H1 (cell line): Measurements from ENCODE around the gene TSSC4.

Experiments used
- CHD2 ChIP-seq: IDR thresholded peaks from 2 replicates; pipeline ENCODE4 v1.6.1; 2012; ENCODE audit warnings: low read length, improper control_type of control experiment
- CTCF ChIP-seq, 3 experiments: IDR thresholded peaks; 1 replicate in 2 of 3; 2 replicates in 1 of 3; pipeline versions ENCODE4 v1.5.1 to v1.6.1; 2011; ENCODE audit warnings: low read length in 3 of 3, mild to moderate bottlenecking in 3 of 3, inconsistent platforms in 2 of 3, low read depth in 1 of 3, moderate library complexity in 1 of 3; ENCODE audit not compliant: insufficient read depth in 1 of 3; ENCODE audit errors: control extremely low read depth in 1 of 3
- E2F6 ChIP-seq: IDR thresholded peaks from 2 replicates; pipeline ENCODE4 v1.6.1; 2012; ENCODE audit warnings: inconsistent platforms
- FOSL1 ChIP-seq: IDR thresholded peaks from 2 replicates; pipeline ENCODE4 v1.6.1; 2011; ENCODE audit warnings: mild to moderate bottlenecking, low read depth, low read length, moderate library complexity; ENCODE audit not compliant: insufficient read depth
- KDM1A ChIP-seq: fragments of 200-600, 300-600 bp; sonication (generic); IDR thresholded peaks from 2 replicates; pipeline ENCODE4 v1.7.1; 2016; ENCODE audit warnings: mild to moderate bottlenecking, low read length, borderline replicate concordance
- MAFK ChIP-seq: IDR thresholded peaks from 2 replicates; pipeline ENCODE4 v1.6.1; 2012; ENCODE audit warnings: low read depth, mild to moderate bottlenecking, improper control_type of control experiment, low read length
- POLR2AphosphoS5 ChIP-seq: IDR thresholded peaks from 2 replicates; pipeline ENCODE4 v1.6.1; 2011; ENCODE audit warnings: low read depth, low read length
- TAF7 ChIP-seq: optimal IDR thresholded peaks from 2 replicates; pipeline ENCODE3; 2011; ENCODE audit warnings: low read depth, mild to moderate bottlenecking, inconsistent platforms, low read length, moderate library complexity, borderline replicate concordance
- TBP ChIP-seq: IDR thresholded peaks from 2 replicates; pipeline ENCODE4 v1.6.1; 2011; ENCODE audit warnings: low read depth, low read length, improper control_type of control experiment
- YY1 ChIP-seq: IDR thresholded peaks from 2 replicates; pipeline ENCODE4 v1.6.1; 2011; ENCODE audit warnings: low read depth, mild to moderate bottlenecking, low read length
- ZNF274 ChIP-seq: IDR thresholded peaks from 2 replicates; pipeline ENCODE4 v1.7.0; 2012; ENCODE audit warnings: low read length, borderline replicate concordance; ENCODE audit errors: extremely low read depth
- TF ChIP-seq, protein P1 (sequence below): IDR thresholded peaks from 2 replicates; pipeline ENCODE4 v1.6.1; 2012; ENCODE audit warnings: inconsistent platforms

GRCh38 chr11:2395211-2395730, 5.3 kb upstream of the TSSC4 start:
- TF ChIP-seq ZNF274 = no peak
- TF ChIP-seq KDM1A = no peak
- no peak for TF ChIP-seq CTCF (IDR thresholded peaks at IDR 0.05; ENCODE audit: control extremely low read depth in 1 of 3, insufficient read depth in 1 of 3, low read depth in 1 of 3, low read length in 3 of 3)
- no peak for TF ChIP-seq E2F6
- TF ChIP-seq MAFK = no peak
- no peak for TF ChIP-seq FOSL1
- TF ChIP-seq TBP = no peak
- TF ChIP-seq TAF7 = no peak
- TF ChIP-seq CHD2 = no peak
- TF ChIP-seq, protein P1, sequence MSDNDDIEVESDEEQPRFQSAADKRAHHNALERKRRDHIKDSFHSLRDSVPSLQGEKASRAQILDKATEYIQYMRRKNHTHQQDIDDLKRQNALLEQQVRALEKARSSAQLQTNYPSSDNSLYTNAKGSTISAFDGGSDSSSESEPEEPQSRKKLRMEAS = no peak
- TF ChIP-seq POLR2AphosphoS5 = no peak
- no peak for TF ChIP-seq YY1
